HepG2 (cell line): ENCODE measurements around the gene MBTD1.

Source experiments
- EZH2 ChIP-seq: conservative IDR thresholded peaks from 2 replicates; pipeline ENCODE4 v1.6.1; 2012; ENCODE audit warnings: mild to moderate bottlenecking, low read depth, low read length, moderate library complexity
- HDAC2 ChIP-seq: sonication (generic); formaldehyde crosslinking; IDR thresholded peaks from 2 replicates; pipeline ENCODE4 v1.4.0; 2020; ENCODE audit warnings: missing genetic modification reagents
- HOXA5 ChIP-seq: sonication (generic); formaldehyde crosslinking; IDR thresholded peaks from 2 replicates; pipeline ENCODE4 v1.4.0; 2020; ENCODE audit warnings: missing genetic modification reagents
- PAF1 ChIP-seq: IDR thresholded peaks from 2 replicates; pipeline ENCODE4 v1.6.1; 2016; ENCODE audit warnings: missing genetic modification reagents, missing compliant biosample characterization
- SRSF9 ChIP-seq: fragments of 200-400 bp; formaldehyde crosslinking; IDR thresholded peaks from 2 replicates; pipeline ENCODE4 v1.6.1; 2018; ENCODE audit warnings: borderline replicate concordance, mild to moderate bottlenecking, low read depth, low read length; ENCODE audit not compliant: insufficient read depth, poor library complexity, severe bottlenecking
- ZBTB7B ChIP-seq: sonication (generic); formaldehyde crosslinking; IDR thresholded peaks from 2 replicates; pipeline ENCODE4 v1.4.0; 2020; ENCODE audit warnings: missing genetic modification reagents
- ZFP1 ChIP-seq: IDR thresholded peaks from 2 replicates; pipeline ENCODE4 v1.6.1; 2016
- ZNF343 ChIP-seq: sonication (generic); formaldehyde crosslinking; IDR thresholded peaks from 2 replicates; pipeline ENCODE4 v1.4.0; 2020; ENCODE audit warnings: mild to moderate bottlenecking, missing genetic modification reagents
- TF ChIP-seq, protein P1 (sequence below): sonication (generic); formaldehyde crosslinking; IDR thresholded peaks from 2 replicates; pipeline ENCODE4 v1.4.0; 2020; ENCODE audit warnings: missing genetic modification reagents, mild to moderate bottlenecking, borderline replicate concordance
- TF ChIP-seq, protein P2 (sequence below): sonication (generic); formaldehyde crosslinking; IDR thresholded peaks from 2 replicates; pipeline ENCODE4 v1.5.1; 2020; ENCODE audit warnings: mild to moderate bottlenecking, missing genetic modification reagents, moderate library complexity
- TF ChIP-seq, protein P3 (sequence below): sonication (generic); formaldehyde crosslinking; conservative IDR thresholded peaks from 2 replicates; pipeline ENCODE4 v1.5.0; 2020; ENCODE audit warnings: missing genetic modification reagents

DNA sequence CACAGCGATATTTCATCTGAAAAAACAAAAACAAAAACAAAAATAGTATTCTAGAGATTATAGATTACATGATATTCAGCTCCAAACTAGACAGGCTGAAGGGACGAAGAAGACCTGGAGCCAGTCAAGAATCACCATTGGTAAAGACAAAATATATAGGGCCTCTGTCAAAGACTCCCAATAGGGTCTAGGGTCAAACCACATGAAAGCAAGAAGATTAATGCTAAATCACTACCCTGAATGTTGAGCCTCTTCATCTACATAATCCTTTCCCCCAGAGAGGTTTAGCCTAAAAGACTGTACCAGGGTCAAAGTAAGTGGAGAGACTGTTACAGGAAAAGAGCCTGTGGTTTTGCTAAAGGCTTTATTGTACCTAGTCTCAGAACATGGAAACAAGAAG is 117.3 kb downstream of the MBTD1 start:
- TF ChIP-seq ZFP1 (no peak), HDAC2 (CRISPR knock-in tag) (no peak), SRSF9 (no peak), ZNF343 (CRISPR knock-in tag) (no peak), EZH2 (no peak), PAF1 (CRISPR knock-in tag) (no peak), ZBTB7B (CRISPR knock-in tag) (no peak), HOXA5 (no peak)
- TF ChIP-seq, protein P1, sequence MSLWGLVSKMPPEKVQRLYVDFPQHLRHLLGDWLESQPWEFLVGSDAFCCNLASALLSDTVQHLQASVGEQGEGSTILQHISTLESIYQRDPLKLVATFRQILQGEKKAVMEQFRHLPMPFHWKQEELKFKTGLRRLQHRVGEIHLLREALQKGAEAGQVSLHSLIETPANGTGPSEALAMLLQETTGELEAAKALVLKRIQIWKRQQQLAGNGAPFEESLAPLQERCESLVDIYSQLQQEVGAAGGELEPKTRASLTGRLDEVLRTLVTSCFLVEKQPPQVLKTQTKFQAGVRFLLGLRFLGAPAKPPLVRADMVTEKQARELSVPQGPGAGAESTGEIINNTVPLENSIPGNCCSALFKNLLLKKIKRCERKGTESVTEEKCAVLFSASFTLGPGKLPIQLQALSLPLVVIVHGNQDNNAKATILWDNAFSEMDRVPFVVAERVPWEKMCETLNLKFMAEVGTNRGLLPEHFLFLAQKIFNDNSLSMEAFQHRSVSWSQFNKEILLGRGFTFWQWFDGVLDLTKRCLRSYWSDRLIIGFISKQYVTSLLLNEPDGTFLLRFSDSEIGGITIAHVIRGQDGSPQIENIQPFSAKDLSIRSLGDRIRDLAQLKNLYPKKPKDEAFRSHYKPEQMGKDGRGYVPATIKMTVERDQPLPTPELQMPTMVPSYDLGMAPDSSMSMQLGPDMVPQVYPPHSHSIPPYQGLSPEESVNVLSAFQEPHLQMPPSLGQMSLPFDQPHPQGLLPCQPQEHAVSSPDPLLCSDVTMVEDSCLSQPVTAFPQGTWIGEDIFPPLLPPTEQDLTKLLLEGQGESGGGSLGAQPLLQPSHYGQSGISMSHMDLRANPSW (CRISPR knock-in tag): no peak
- TF ChIP-seq, protein P2, sequence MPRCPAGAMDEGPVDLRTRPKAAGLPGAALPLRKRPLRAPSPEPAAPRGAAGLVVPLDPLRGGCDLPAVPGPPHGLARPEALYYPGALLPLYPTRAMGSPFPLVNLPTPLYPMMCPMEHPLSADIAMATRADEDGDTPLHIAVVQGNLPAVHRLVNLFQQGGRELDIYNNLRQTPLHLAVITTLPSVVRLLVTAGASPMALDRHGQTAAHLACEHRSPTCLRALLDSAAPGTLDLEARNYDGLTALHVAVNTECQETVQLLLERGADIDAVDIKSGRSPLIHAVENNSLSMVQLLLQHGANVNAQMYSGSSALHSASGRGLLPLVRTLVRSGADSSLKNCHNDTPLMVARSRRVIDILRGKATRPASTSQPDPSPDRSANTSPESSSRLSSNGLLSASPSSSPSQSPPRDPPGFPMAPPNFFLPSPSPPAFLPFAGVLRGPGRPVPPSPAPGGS (CRISPR knock-in tag): no peak
- TF ChIP-seq, protein P3, sequence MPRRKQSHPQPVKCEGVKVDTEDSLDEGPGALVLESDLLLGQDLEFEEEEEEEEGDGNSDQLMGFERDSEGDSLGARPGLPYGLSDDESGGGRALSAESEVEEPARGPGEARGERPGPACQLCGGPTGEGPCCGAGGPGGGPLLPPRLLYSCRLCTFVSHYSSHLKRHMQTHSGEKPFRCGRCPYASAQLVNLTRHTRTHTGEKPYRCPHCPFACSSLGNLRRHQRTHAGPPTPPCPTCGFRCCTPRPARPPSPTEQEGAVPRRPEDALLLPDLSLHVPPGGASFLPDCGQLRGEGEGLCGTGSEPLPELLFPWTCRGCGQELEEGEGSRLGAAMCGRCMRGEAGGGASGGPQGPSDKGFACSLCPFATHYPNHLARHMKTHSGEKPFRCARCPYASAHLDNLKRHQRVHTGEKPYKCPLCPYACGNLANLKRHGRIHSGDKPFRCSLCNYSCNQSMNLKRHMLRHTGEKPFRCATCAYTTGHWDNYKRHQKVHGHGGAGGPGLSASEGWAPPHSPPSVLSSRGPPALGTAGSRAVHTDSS: no peak
